H9 (cell line): Measurements from ENCODE around the gene SYNE2. TPM values are rescaled to one million over a fixed set of nuclear protein-coding genes. Genes with fewer than 3 reads are reported as not detected.

Experiments
- DNase-seq: peaks from one replicate; pipeline ENCODE4 v3.0.0-alpha.2; 2017
- H2AFZ ChIP-seq: one replicate; pipeline ENCODE4 v1.6.1; 2013; ENCODE audit warnings: mild to moderate bottlenecking, low read length, control low read depth, moderate library complexity
- H2AK5ac ChIP-seq: 2 replicates; pipeline ENCODE4 v1.6.1; 2013; ENCODE audit warnings: low read length, control low read depth, mixed read lengths; ENCODE audit not compliant: insufficient read length
- H2BK120ac ChIP-seq: one replicate; pipeline ENCODE4 v1.6.1; 2013; ENCODE audit warnings: low read depth, mild to moderate bottlenecking, low read length, control low read depth, inconsistent platforms; ENCODE audit not compliant: poor library complexity, severe bottlenecking
- H2BK12ac ChIP-seq: 2 replicates; pipeline ENCODE4 v1.6.1; 2013; ENCODE audit warnings: low read length, control low read depth, mixed read lengths, low read depth; ENCODE audit not compliant: insufficient read length
- H2BK15ac ChIP-seq: 2 replicates; pipeline ENCODE4 v1.6.1; 2013; ENCODE audit warnings: low read depth, low read length, control low read depth
- H2BK20ac ChIP-seq: one replicate; pipeline ENCODE4 v1.6.1; 2013; ENCODE audit warnings: low read depth, mild to moderate bottlenecking, low read length, control low read depth, inconsistent platforms; ENCODE audit not compliant: poor library complexity, severe bottlenecking
- H2BK5ac ChIP-seq: 2 replicates; pipeline ENCODE4 v1.6.1; 2013; ENCODE audit warnings: low read length, control low read depth, mixed read lengths; ENCODE audit not compliant: insufficient read length
- H3K14ac ChIP-seq: 2 replicates; pipeline ENCODE4 v1.6.1; 2013; ENCODE audit warnings: low read length, control low read depth; ENCODE audit not compliant: insufficient read depth
- H3K18ac ChIP-seq: 2 replicates; pipeline ENCODE4 v1.6.1; 2013; ENCODE audit warnings: low read depth, mild to moderate bottlenecking, mixed read lengths, low read length, control low read depth; ENCODE audit not compliant: insufficient read length
- H3K23ac ChIP-seq: 2 replicates; pipeline ENCODE4 v1.6.1; 2013; ENCODE audit warnings: low read length, control low read depth, mixed read lengths, low read depth; ENCODE audit not compliant: insufficient read length
- H3K23me2 ChIP-seq: 2 replicates; pipeline ENCODE4 v1.6.1; 2013; ENCODE audit warnings: low read depth, mild to moderate bottlenecking, mixed read lengths, low read length, control low read depth; ENCODE audit not compliant: insufficient read length, poor library complexity, severe bottlenecking
- H3K27ac ChIP-seq: 2 replicates; pipeline ENCODE4 v1.5.1; 2013; ENCODE audit warnings: low read length, control low read depth, mixed read lengths, low read depth; ENCODE audit not compliant: insufficient read length
- H3K27me3 ChIP-seq: 2 replicates; pipeline ENCODE4 v1.6.1; 2013; ENCODE audit warnings: low read length, control low read depth, inconsistent platforms; ENCODE audit not compliant: insufficient read depth
- H3K4ac ChIP-seq: 2 replicates; pipeline ENCODE4 v1.6.1; 2013; ENCODE audit warnings: low read depth, mild to moderate bottlenecking, control low read depth, inconsistent platforms, low read length, moderate library complexity
- H3K4me1 ChIP-seq: 2 replicates; pipeline ENCODE4 v1.6.1; 2013; ENCODE audit warnings: low read length, control low read depth, inconsistent platforms; ENCODE audit not compliant: insufficient read depth
- H3K4me2 ChIP-seq: 2 replicates; pipeline ENCODE4 v1.6.1; 2013; ENCODE audit warnings: low read length, control low read depth, mixed read lengths; ENCODE audit not compliant: insufficient read length, insufficient read depth
- H3K56ac ChIP-seq: 2 replicates; pipeline ENCODE4 v1.6.1; 2013; ENCODE audit warnings: low read depth, mild to moderate bottlenecking, mixed read lengths, low read length, control low read depth; ENCODE audit not compliant: insufficient read length
- H3K79me1 ChIP-seq: 2 replicates; pipeline ENCODE4 v1.6.1; 2013; ENCODE audit warnings: low read depth, mild to moderate bottlenecking, moderate library complexity, low read length, control low read depth, inconsistent platforms; ENCODE audit not compliant: insufficient read depth, poor library complexity, severe bottlenecking
- H3K79me2 ChIP-seq: 2 replicates; pipeline ENCODE4 v1.6.1; 2013; ENCODE audit warnings: low read length, control low read depth, inconsistent platforms; ENCODE audit not compliant: insufficient read depth
- H3K9ac ChIP-seq: 2 replicates; pipeline ENCODE4 v1.6.1; 2013; ENCODE audit warnings: low read length, control low read depth, mixed read lengths; ENCODE audit not compliant: insufficient read length; ENCODE audit errors: extremely low read depth
- H3K9me3 ChIP-seq: one replicate; pipeline ENCODE4 v1.6.1; 2013; ENCODE audit warnings: low read depth, low read length, inconsistent platforms; ENCODE audit not compliant: control insufficient read depth
- H3T11ph ChIP-seq: one replicate; pipeline ENCODE4 v1.6.1; 2013; ENCODE audit warnings: mild to moderate bottlenecking, low read length, control low read depth, inconsistent platforms
- H4K20me1 ChIP-seq: one replicate; pipeline ENCODE4 v1.6.1; 2013; ENCODE audit not compliant: control insufficient read depth, insufficient read length, insufficient read depth
- H4K5ac ChIP-seq: 2 replicates; pipeline ENCODE4 v1.6.1; 2013; ENCODE audit warnings: low read depth, mild to moderate bottlenecking, mixed read lengths, low read length, control low read depth; ENCODE audit not compliant: insufficient read length
- H4K8ac ChIP-seq: replicated peaks from 2 replicates; pipeline ENCODE4 v1.6.1; 2013; ENCODE audit warnings: low read length, control low read depth, mixed read lengths, low read depth; ENCODE audit not compliant: insufficient read length
- H4K91ac ChIP-seq: 2 replicates; pipeline ENCODE4 v1.6.1; 2013; ENCODE audit warnings: low read depth, mild to moderate bottlenecking, moderate library complexity, mixed read lengths, low read length, control low read depth; ENCODE audit not compliant: insufficient read length
- H3K27ac Mint-ChIP-seq, 3 experiments: 2 replicates in 2 of 3; 3 replicates in 1 of 3; pipeline ENCODE4 v1.8.0; 2020 to 2021; ENCODE audit warnings: mixed read lengths in 3 of 3, mild to moderate bottlenecking in 1 of 3, moderate library complexity in 1 of 3
- H3K27me3 Mint-ChIP-seq: 2 replicates; pipeline ENCODE4 v1.8.0; 2021; ENCODE audit warnings: low read depth, mild to moderate bottlenecking, moderate library complexity, mixed read lengths
- H3K36me3 Mint-ChIP-seq, 3 experiments: 2 replicates in 2 of 3; 3 replicates in 1 of 3; pipeline ENCODE4 v1.8.0; 2020 to 2021; ENCODE audit warnings: low read depth in 3 of 3, mixed read lengths in 3 of 3; ENCODE audit not compliant: insufficient read depth in 1 of 3
- H3K4me1 Mint-ChIP-seq, 2 experiments: 2 replicates each; pipeline ENCODE4 v1.8.0; 2020; ENCODE audit warnings: mixed read lengths in 2 of 2
- H3K4me3 Mint-ChIP-seq, 2 experiments: 2 replicates in 1 of 2; 3 replicates in 1 of 2; pipeline ENCODE4 v1.8.0; 2020 to 2021; ENCODE audit warnings: mild to moderate bottlenecking in 2 of 2, mixed read lengths in 2 of 2, moderate library complexity in 1 of 2
- H3K9me3 Mint-ChIP-seq, 2 experiments: 2 replicates in 1 of 2; 3 replicates in 1 of 2; pipeline ENCODE4 v1.8.0; 2020; ENCODE audit warnings: mild to moderate bottlenecking in 2 of 2, mixed read lengths in 2 of 2, moderate library complexity in 1 of 2
- WGBS: extraction: QIAGEN DNeasy Blood & Tissue Kit; methylation state at CpG from one replicate; pipeline ENCODE4 v1.1.7; 2013; ENCODE audit warnings: missing lambda C conversion rate, low lambda C conversion rate, mixed read lengths; ENCODE audit not compliant: insufficient read length; ENCODE audit errors: extremely low coverage; 5-methylcytosine and 5-hydroxymethylcytosine counted together
- total RNA-seq: library from RNA; stranded (reverse); gene quantifications from 2 replicates; pipeline ENCODE4 v1.2.1, GENCODE V29; 2021
- TF ChIP-seq, protein P1 (sequence below): fragments of 200-600 bp; sonication (generic); conservative IDR thresholded peaks from 3 replicates; pipeline ENCODE4 v1.8.0; 2021; ENCODE audit warnings: antibody characterized with exemption, mild to moderate bottlenecking

The SYNE2 gene
- total RNA-seq, 1 experiment from 2014 or later: 43.3 TPM

DNA sequence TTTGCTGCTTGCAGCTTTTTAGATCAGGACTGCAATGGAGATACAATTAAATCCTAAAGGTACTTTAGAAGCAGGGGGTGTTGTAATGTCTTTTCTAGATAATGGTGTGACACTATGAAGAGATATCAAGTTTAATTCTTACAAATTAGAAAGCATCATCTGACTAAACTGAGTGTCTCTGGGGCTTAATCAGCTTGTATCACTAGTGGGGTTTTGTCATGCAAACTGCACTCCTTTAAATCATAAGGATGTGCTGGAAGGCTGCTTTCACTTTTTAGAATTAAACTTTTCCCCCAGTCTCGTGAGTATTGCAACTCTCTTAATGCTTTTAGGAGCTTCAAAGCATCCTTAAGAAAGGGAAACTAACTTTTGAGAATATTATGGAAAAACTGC, 222.8 kb downstream of the SYNE2 start:
- H2AFZ ChIP-seq: no peak overlapping the region
- no peak overlapping the region for H3K56ac ChIP-seq
- H3K23me2 ChIP-seq: no peaks in the 10 kb centered on the region
- no peak overlapping the region for H3K27ac ChIP-seq
- DNase-seq: no peak
- no peak overlapping the region for H3K14ac ChIP-seq
- no peaks in the 10 kb centered on the region for H3K9me3 ChIP-seq
- H2BK20ac ChIP-seq: no peak overlapping the region
- H3K4ac ChIP-seq: no peak overlapping the region
- H3K27me3 ChIP-seq: no peaks in the 10 kb centered on the region
- no peaks in the 10 kb centered on the region for H3K79me1 ChIP-seq
- H4K20me1 ChIP-seq: no peaks in the 10 kb centered on the region
- no peak overlapping the region for H2BK5ac ChIP-seq
- H4K5ac ChIP-seq: no peak overlapping the region
- TF ChIP-seq, protein P1, sequence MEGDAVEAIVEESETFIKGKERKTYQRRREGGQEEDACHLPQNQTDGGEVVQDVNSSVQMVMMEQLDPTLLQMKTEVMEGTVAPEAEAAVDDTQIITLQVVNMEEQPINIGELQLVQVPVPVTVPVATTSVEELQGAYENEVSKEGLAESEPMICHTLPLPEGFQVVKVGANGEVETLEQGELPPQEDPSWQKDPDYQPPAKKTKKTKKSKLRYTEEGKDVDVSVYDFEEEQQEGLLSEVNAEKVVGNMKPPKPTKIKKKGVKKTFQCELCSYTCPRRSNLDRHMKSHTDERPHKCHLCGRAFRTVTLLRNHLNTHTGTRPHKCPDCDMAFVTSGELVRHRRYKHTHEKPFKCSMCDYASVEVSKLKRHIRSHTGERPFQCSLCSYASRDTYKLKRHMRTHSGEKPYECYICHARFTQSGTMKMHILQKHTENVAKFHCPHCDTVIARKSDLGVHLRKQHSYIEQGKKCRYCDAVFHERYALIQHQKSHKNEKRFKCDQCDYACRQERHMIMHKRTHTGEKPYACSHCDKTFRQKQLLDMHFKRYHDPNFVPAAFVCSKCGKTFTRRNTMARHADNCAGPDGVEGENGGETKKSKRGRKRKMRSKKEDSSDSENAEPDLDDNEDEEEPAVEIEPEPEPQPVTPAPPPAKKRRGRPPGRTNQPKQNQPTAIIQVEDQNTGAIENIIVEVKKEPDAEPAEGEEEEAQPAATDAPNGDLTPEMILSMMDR: no peak
- no CpG with 5 or more reads among the region's 1 CpG for WGBS
- H2AK5ac ChIP-seq: no peak overlapping the region
- no peak overlapping the region for H3T11ph ChIP-seq
- H3K27me3 Mint-ChIP-seq: no peaks in the 10 kb centered on the region
- no peaks in the 10 kb centered on the region; the same call in none of the 2 replicates for H3K4me1 ChIP-seq
- no peaks in the 10 kb centered on the region for H3K9me3 Mint-ChIP-seq
- no peaks in the 10 kb centered on the region for H3K79me2 ChIP-seq
- H3K36me3 Mint-ChIP-seq: peaks cover 9 to 38% (median 32%) of the 10 kb centered on the region in 3 experiments
- no peak overlapping the region for H4K91ac ChIP-seq
- no peak overlapping the region for H3K4me3 Mint-ChIP-seq
- H3K27ac Mint-ChIP-seq: peak overlapping the region in 1 of 3 experiments; percentile 61; a peak in 2 of 7 replicates
- no peak overlapping the region for H3K4me2 ChIP-seq
- H4K8ac ChIP-seq: no peak overlapping the region
- no peak overlapping the region for H2BK15ac ChIP-seq
- no peak overlapping the region for H3K23ac ChIP-seq
- no peak overlapping the region for H2BK12ac ChIP-seq
- no peak overlapping the region for H2BK120ac ChIP-seq
- no peak overlapping the region for H3K9ac ChIP-seq
- peaks cover 15 to 16% of the 10 kb centered on the region in 2 experiments for H3K4me1 Mint-ChIP-seq
- H3K18ac ChIP-seq: no peak overlapping the region
